Measurements from ENCODE around the gene COL19A1. TPM values are rescaled to one million over a fixed set of nuclear protein-coding genes. Genes with fewer than 3 reads are reported as not detected.

The COL19A1 gene
- polyA plus RNA-seq, 4 donors, result 0.09 to 5.2 TPM; not detected in 2

- WGBS, 3 donors, result 29 to 60% (median 57%) methylated on average over 6 of the region's 6 CpGs
- Histone ChIP-seq H3K27ac (ENCODE audit: low read depth in 1 of 3, low read length in 2 of 3) (peak overlapping the region in 1 of 3 donors; percentile 2), H3K36me3 (ENCODE audit: control insufficient read depth in 3 of 3, insufficient read depth in 2 of 3, low read depth in 1 of 3, low read length in 3 of 3) (no peaks in the 10 kb centered on the region), H3K27me3 (ENCODE audit: control insufficient read depth in 3 of 3, insufficient read depth in 3 of 3, low read length in 3 of 3) (peaks cover 0 to 2% (median 0%) of the 10 kb centered on the region in 3 donors), H3K4me1 (ENCODE audit: control insufficient read depth in 3 of 3, insufficient read depth in 2 of 3, low read depth in 1 of 3, low read length in 2 of 3) (peaks cover 0 to 12% (median 0%) of the 10 kb centered on the region in 3 donors), H3K4me3 (ENCODE audit: low read depth in 1 of 3, low read length in 3 of 3) (no peak overlapping the region), H3K9me3 (ENCODE audit: control insufficient read depth in 2 of 2, insufficient read depth in 1 of 2, low read depth in 1 of 2, low read length in 1 of 2) (no peaks in the 10 kb centered on the region)
- FAIRE-seq (no peak), DNase-seq (no peak)
These were observed 355.5 kb downstream of the COL19A1 start for GRCh38 chr6:70221715-70222438.

- DNase-seq (no peak), FAIRE-seq (no peak)
- Histone ChIP-seq H3K36me3 (ENCODE audit: control insufficient read depth in 3 of 3, insufficient read depth in 2 of 3, low read depth in 1 of 3, low read length in 3 of 3) (no peaks in the 10 kb centered on the region), H3K27ac (ENCODE audit: low read depth in 1 of 3, low read length in 2 of 3) (no peak overlapping the region), H3K4me1 (ENCODE audit: control insufficient read depth in 3 of 3, insufficient read depth in 2 of 3, low read depth in 1 of 3, low read length in 2 of 3) (peaks cover 0 to 12% (median 0%) of the 10 kb centered on the region in 3 donors), H3K27me3 (ENCODE audit: control insufficient read depth in 3 of 3, insufficient read depth in 3 of 3, low read length in 3 of 3) (no peaks in the 10 kb centered on the region), H3K9me3 (ENCODE audit: control insufficient read depth in 2 of 2, insufficient read depth in 1 of 2, low read depth in 1 of 2, low read length in 1 of 2) (no peaks in the 10 kb centered on the region), H3K4me3 (ENCODE audit: low read depth in 1 of 3, low read length in 3 of 3) (no peak overlapping the region)
- 78 to 88% (median 80%) methylated on average over 2 of the region's 2 CpGs for WGBS, 3 donors
These were observed 356.0 kb downstream of the COL19A1 start for GRCh38 chr6:70222439-70222749.

- DNase-seq (no peak), FAIRE-seq (no peak)
- Histone ChIP-seq H3K9me3 (ENCODE audit: control insufficient read depth in 2 of 2, insufficient read depth in 1 of 2, low read depth in 1 of 2, low read length in 1 of 2) (no peaks in the 10 kb centered on the region), H3K4me1 (ENCODE audit: control insufficient read depth in 3 of 3, insufficient read depth in 2 of 3, low read depth in 1 of 3, low read length in 2 of 3) (peaks cover 0 to 12% (median 0%) of the 10 kb centered on the region in 3 donors), H3K4me3 (ENCODE audit: low read depth in 1 of 3, low read length in 3 of 3) (no peak overlapping the region), H3K27ac (ENCODE audit: low read depth in 1 of 3, low read length in 2 of 3) (no peak overlapping the region), H3K36me3 (ENCODE audit: control insufficient read depth in 3 of 3, insufficient read depth in 2 of 3, low read depth in 1 of 3, low read length in 3 of 3) (no peaks in the 10 kb centered on the region), H3K27me3 (ENCODE audit: control insufficient read depth in 3 of 3, insufficient read depth in 3 of 3, low read length in 3 of 3) (no peaks in the 10 kb centered on the region)
- WGBS, 3 donors, result 84 to 100% (median 98%) methylated on average over 2 of the region's 2 CpGs
These were observed 358.7 kb downstream of the COL19A1 start for GRCh38 chr6:70225055-70225454.

GRCh38 chr6:70231311-70231710, 365.0 kb downstream of the COL19A1 start:
- Histone ChIP-seq H3K4me3 (ENCODE audit: low read depth in 1 of 3, low read length in 3 of 3) (no peak overlapping the region), H3K27ac (ENCODE audit: low read depth in 1 of 3, low read length in 2 of 3) (no peak overlapping the region), H3K36me3 (ENCODE audit: control insufficient read depth in 3 of 3, insufficient read depth in 2 of 3, low read depth in 1 of 3, low read length in 3 of 3) (no peaks in the 10 kb centered on the region), H3K4me1 (ENCODE audit: control insufficient read depth in 3 of 3, insufficient read depth in 2 of 3, low read depth in 1 of 3, low read length in 2 of 3) (no peaks in the 10 kb centered on the region), H3K27me3 (ENCODE audit: control insufficient read depth in 3 of 3, insufficient read depth in 3 of 3, low read length in 3 of 3) (no peaks in the 10 kb centered on the region), H3K9me3 (ENCODE audit: control insufficient read depth in 2 of 2, insufficient read depth in 1 of 2, low read depth in 1 of 2, low read length in 1 of 2) (no peaks in the 10 kb centered on the region)
- FAIRE-seq (no peak), DNase-seq (no peak)
- WGBS, 3 donors, result 66 to 92% (median 83%) methylated on average over 2 of the region's 2 CpGs

GRCh38 chr6:70234561-70235236, 368.3 kb downstream of the COL19A1 start:
- no peak overlapping the region for H3K27ac ChIP-seq (ENCODE audit: low read depth in 1 of 3, low read length in 2 of 3)
- no peaks in the 10 kb centered on the region for H3K4me1 ChIP-seq (ENCODE audit: control insufficient read depth in 3 of 3, insufficient read depth in 2 of 3, low read depth in 1 of 3, low read length in 2 of 3)
- no peaks in the 10 kb centered on the region for H3K36me3 ChIP-seq (ENCODE audit: control insufficient read depth in 3 of 3, insufficient read depth in 2 of 3, low read depth in 1 of 3, low read length in 3 of 3)
- H3K4me3 ChIP-seq (ENCODE audit: low read depth in 1 of 3, low read length in 3 of 3), result no peak overlapping the region
- no peak for FAIRE-seq
- no peaks in the 10 kb centered on the region for H3K27me3 ChIP-seq (ENCODE audit: control insufficient read depth in 3 of 3, insufficient read depth in 3 of 3, low read length in 3 of 3)
- WGBS, 3 donors, result 77 to 83% (median 77%) methylated on average over 7 of the region's 7 CpGs
- H3K9me3 ChIP-seq (ENCODE audit: control insufficient read depth in 2 of 2, insufficient read depth in 1 of 2, low read depth in 1 of 2, low read length in 1 of 2), result no peaks in the 10 kb centered on the region
- DNase-seq, result no peak

- H3K27me3 ChIP-seq (ENCODE audit: control insufficient read depth in 3 of 3, insufficient read depth in 3 of 3, low read length in 3 of 3), result no peaks in the 10 kb centered on the region
- 64 to 72% (median 65%) methylated on average over 3 of the region's 3 CpGs for WGBS, 3 donors
- DNase-seq (no peak), FAIRE-seq (no peak)
- H3K4me3 ChIP-seq (ENCODE audit: low read depth in 1 of 3, low read length in 3 of 3), result no peak overlapping the region
- H3K4me1 ChIP-seq (ENCODE audit: control insufficient read depth in 3 of 3, insufficient read depth in 2 of 3, low read depth in 1 of 3, low read length in 2 of 3), result no peaks in the 10 kb centered on the region
- H3K9me3 ChIP-seq (ENCODE audit: control insufficient read depth in 2 of 2, insufficient read depth in 1 of 2, low read depth in 1 of 2, low read length in 1 of 2), result no peaks in the 10 kb centered on the region
- no peak overlapping the region for H3K27ac ChIP-seq (ENCODE audit: low read depth in 1 of 3, low read length in 2 of 3)
- H3K36me3 ChIP-seq (ENCODE audit: control insufficient read depth in 3 of 3, insufficient read depth in 2 of 3, low read depth in 1 of 3, low read length in 3 of 3), result no peaks in the 10 kb centered on the region
These were observed 370.0 kb downstream of the COL19A1 start for GRCh38 chr6:70236343-70236742.

- Histone ChIP-seq H3K9me3 (ENCODE audit: control insufficient read depth in 2 of 2, insufficient read depth in 1 of 2, low read depth in 1 of 2, low read length in 1 of 2) (no peaks in the 10 kb centered on the region), H3K27ac (ENCODE audit: low read depth in 1 of 3, low read length in 2 of 3) (no peak overlapping the region), H3K27me3 (ENCODE audit: control insufficient read depth in 3 of 3, insufficient read depth in 3 of 3, low read length in 3 of 3) (no peaks in the 10 kb centered on the region), H3K36me3 (ENCODE audit: control insufficient read depth in 3 of 3, insufficient read depth in 2 of 3, low read depth in 1 of 3, low read length in 3 of 3) (no peaks in the 10 kb centered on the region), H3K4me1 (ENCODE audit: control insufficient read depth in 3 of 3, insufficient read depth in 2 of 3, low read depth in 1 of 3, low read length in 2 of 3) (peaks cover 0 to 2% (median 0%) of the 10 kb centered on the region in 3 donors), H3K4me3 (ENCODE audit: low read depth in 1 of 3, low read length in 3 of 3) (no peak overlapping the region)
- 56 to 60% (median 57%) methylated on average over 3 of the region's 3 CpGs for WGBS, 3 donors
- no peak for FAIRE-seq
- DNase-seq, result no peak
These were observed 374.7 kb downstream of the COL19A1 start for GRCh38 chr6:70241031-70241430.

GRCh38 chr6:70241991-70242420, 375.6 kb downstream of the COL19A1 start:
- H3K27ac ChIP-seq (ENCODE audit: low read depth in 1 of 3, low read length in 2 of 3), result peak overlapping the region in 2 of 3 donors; percentile 17 to 50
- H3K27me3 ChIP-seq (ENCODE audit: control insufficient read depth in 3 of 3, insufficient read depth in 3 of 3, low read length in 3 of 3), result no peaks in the 10 kb centered on the region
- H3K36me3 ChIP-seq (ENCODE audit: control insufficient read depth in 3 of 3, insufficient read depth in 2 of 3, low read depth in 1 of 3, low read length in 3 of 3), result no peaks in the 10 kb centered on the region
- no peak overlapping the region for H3K4me3 ChIP-seq (ENCODE audit: low read depth in 1 of 3, low read length in 3 of 3)
- H3K4me1 ChIP-seq (ENCODE audit: control insufficient read depth in 3 of 3, insufficient read depth in 2 of 3, low read depth in 1 of 3, low read length in 2 of 3), result peaks cover 0 to 2% (median 0%) of the 10 kb centered on the region in 3 donors
- no peak for FAIRE-seq
- 39 to 59% (median 53%) methylated on average over 7 of the region's 7 CpGs for WGBS, 3 donors
- peak; percentile 25 to 31 for DNase-seq
- no peaks in the 10 kb centered on the region for H3K9me3 ChIP-seq (ENCODE audit: control insufficient read depth in 2 of 2, insufficient read depth in 1 of 2, low read depth in 1 of 2, low read length in 1 of 2)
